Dedifferentiated amniotic fluid mesenchymal stem cell (primary cell): Measurements from ENCODE around the gene SLC22A23.
"Not testable (repeated sequence)": the region's sequence is repeated elsewhere in the genome, so short reads cannot be mapped to it uniquely, and the experiment has no call there.

Experiments used
- DNase-seq: peaks from one replicate; pipeline ENCODE4 v3.0.0-alpha.2; 2016; ENCODE audit errors: extremely low spot score

SLC22A23 gene

DNA sequence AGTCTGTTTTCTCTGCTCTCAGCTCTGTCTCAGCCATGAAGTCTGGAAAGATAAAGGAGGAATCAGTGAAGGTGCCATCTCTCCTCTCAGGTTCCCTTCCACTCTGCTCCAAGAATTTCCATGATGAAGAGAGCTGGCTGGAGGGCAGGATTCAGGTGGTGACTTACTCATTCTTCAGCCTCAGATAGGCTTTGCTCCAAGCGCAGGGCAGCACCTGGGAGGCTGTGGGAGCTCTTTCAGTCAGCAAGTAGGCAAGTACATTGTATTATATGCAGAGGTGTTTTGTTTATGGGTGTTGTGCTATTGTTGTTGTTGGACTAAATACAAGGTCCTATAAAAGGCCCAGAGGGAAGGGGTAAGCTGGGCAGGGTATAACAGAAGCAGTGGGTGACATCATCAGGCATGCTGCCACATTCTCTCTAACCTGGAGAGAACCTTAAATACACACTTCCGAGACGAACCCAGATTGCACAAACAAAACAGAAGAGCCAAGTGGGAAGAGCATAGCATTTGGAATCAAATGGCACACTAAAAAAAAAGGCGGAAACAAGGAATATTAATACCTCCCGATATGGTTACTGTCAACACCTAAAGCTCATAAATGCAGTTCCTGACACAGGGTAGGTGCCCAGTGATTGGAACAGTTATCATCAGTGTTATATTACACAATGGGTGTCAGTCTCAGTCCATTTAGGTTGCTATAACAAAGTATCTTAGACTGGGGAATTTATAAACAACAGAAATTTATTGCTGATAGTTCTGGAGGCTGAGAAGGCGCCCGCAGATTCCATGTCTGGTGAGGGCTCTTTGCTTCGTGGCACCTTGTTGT lies 212.6 kb downstream of the SLC22A23 start:
- DNase-seq = no peak

DNA sequence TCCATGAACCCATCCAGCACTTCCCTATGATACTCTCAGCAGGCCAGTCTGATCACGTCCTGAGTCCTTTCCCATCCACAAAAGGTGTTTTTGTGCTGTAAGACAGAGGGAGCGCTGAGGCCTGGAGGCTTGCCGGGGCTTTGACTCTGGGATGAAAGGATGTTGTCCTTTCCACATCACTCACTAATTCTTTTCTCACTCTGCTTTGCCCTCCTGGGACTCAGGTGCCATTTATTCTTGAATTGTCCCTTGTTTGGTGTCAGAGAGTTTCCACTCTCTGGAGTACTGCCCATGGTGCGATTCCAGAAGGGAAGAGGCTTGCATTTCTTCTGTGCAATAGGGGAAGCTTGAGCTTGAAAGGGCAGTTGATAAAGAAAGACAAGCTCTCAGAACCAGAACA lies 214.1 kb downstream of the SLC22A23 start:
- DNase-seq = no peak

DNA sequence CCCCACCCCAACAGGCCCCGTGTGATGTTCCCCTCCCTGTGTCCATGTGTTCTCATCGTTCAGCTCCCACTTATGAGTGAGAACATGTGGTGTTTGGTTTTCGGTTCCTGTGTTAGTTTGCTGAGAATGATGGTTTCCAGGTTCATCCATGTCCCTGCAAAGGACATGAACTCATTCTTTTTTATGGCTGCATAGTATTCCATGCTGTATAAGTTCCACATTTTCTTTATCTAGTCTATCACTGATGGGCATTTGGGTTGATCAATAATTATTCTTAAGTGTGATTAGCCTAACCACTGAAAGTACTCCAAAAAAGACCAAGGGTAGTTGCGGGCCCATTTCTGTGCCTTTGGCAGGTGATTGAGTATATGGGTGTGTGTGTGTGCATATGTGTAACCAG lies 215.1 kb downstream of the SLC22A23 start:
- DNase-seq = not testable (repeated sequence)

DNA sequence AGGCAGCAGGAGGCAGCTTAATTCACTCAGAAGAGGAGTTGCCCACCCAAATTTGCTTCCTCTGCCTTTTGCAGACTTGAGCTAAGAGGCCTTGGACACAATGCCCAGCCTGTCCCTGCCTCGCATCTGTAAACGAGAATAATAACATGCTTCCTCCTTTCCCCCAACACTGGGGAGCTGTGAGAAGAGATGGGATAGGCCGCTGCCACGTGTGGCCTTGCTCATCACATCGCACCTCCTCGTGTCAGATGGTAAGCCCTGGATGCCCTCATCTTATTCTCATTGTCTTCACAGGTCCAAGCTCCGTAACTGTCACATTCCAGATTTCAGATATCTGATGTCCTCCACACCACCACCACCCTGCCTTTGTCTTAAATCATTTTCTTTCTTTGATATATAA lies 216.3 kb downstream of the SLC22A23 start:
- DNase-seq = no peak

DNA sequence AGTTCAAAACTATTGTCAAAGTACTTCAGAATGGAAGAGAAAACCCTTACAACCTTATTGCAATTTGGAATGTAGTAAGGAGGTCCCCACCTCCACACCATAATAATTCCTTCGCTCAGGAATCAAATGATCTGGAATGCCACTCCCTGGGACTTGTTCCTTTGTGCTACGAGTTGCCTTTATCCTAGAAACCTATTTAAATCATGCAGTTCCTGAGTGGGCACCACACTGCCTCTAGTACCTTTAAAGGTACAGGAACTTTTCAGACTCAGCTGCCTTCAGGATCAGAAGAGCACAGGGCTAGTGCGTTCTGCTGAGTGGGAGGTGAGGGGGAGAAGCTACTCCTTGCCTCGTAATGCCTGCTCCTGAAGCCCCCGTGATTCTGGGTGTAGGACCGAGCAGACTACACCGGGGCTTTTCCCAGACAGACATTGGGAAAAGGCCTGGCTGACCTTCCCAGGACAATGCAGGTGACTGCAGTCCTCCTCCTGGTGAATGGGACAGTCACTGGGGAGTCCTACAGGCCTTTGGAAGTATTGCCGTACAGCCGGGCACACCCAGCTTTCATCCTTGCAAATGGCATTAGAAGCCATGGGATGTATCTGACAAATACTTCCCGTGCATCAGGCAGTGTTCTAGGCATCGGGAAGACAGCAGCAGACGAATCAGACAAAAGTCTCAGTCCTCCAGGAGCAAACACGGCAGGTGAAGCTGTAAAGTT lies 217.6 kb downstream of the SLC22A23 start:
- no peak for DNase-seq

DNA sequence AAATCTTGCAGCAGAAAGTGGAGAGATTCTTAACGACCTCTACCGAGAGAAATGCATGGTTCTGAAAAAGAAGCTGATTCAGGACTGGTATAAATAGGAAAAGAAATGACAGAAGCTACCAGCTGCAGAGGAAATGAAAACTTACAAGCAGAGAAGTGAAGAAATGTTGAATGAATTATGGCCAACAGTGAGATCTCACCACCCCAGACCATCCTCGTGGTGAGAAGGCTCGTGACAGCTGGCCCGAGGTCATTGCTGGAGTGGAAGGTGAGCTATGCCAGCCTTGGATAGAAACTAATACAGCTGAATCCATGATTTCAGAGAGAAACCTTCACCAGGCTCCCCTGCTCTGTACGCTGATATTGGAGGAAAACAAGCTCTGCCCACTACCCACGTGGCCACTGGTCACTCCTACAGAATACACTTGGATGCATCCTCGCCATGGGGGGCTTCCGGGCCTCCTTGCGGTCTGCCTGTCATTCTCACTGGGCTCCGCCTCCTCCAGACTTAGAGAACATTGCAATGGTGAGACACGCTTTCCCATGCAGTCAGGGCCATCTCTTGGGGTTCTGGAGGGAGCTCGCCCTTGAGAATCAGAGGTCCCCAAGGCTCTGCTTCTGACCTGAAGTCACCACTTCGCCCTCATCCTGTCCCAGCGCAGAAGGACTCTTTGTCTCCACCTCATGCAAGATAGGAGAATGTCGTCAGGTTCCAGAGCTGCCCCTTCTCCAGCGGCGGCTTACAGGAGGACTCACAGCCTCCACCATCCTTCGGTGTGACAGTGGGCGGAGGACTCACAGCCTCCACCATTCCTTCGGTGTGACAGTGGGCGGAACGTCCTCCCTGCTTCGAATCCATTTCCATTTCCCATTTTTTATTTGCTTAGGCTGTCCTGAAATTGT lies 218.8 kb downstream of the SLC22A23 start:
- DNase-seq = no peak

DNA sequence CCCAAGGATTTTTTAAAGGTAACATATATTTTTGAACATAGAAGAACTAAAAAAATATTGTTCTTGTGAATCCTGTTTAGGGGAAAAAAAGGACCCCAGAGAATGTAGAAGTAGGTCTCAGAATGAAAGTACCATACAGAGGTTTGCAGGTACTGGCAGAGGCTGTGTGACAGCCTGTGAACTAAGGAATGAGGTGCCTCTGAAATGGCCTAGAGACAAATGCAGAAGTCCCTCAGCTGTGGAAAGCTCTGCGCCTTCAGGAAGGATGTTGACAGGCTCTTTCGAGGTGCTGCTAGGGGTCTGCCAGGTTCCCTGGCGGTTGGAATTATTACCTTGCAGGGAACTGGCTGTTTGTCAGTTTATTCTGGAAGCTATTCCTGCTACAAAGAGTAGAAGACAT lies 220.8 kb downstream of the SLC22A23 start:
- no peak for DNase-seq

DNA sequence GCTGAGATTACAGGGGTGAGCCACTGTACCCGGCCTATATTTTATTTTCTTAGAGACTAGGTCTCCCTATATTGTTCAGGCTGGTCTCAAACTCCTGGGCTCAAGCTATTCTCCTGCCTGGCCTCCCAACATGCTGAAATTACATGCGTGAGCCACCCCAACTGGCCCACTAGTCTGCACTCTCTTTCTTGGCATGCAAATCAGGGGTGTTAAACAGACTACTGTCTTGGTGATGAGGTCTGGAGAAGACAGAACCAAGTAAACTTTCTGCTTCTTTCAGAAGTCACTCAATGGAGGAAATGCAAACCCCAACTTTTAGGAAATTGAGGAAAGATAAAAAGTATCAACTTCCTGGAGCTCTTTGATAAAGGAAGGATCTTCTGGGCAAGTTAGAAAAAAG lies 221.4 kb downstream of the SLC22A23 start:
- no peak for DNase-seq

DNA sequence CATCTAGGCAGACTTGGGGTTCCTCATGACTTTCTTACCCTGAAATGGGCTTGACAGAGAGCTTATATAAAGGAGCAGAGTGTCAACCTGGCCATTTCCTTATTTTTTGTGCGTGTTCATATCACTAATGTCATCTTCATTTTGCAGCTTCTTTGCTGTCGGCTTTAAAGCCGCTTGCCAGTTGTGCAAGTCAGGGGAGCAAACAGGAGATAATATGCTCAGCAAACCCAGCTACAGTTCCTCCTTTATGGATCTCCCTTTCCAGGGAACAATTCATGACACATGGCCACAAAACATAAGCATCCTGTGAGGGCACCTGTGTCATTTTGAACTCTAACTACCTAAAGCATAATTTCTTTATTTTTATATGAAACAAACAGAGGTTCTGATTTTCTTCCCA lies 222.9 kb downstream of the SLC22A23 start:
- DNase-seq = no peak

DNA sequence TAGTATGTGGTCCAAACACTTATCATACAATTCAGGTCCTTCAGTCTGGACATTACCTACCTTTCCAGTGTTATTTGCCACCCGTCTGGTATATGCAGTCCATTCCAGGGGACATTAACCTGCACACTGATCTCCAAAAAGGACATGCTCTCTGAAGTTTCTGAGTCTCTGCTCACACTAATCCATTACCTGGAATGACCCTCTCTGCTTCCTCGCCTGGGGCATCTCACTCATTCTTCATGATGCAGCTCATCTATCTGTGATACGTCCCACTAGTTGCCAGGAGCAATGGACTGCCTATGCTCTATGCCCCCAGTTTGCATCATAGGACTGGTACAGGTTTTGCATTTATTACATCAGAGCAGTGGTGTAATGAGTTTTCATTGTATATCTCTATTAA lies 223.5 kb downstream of the SLC22A23 start:
- no peak for DNase-seq

DNA sequence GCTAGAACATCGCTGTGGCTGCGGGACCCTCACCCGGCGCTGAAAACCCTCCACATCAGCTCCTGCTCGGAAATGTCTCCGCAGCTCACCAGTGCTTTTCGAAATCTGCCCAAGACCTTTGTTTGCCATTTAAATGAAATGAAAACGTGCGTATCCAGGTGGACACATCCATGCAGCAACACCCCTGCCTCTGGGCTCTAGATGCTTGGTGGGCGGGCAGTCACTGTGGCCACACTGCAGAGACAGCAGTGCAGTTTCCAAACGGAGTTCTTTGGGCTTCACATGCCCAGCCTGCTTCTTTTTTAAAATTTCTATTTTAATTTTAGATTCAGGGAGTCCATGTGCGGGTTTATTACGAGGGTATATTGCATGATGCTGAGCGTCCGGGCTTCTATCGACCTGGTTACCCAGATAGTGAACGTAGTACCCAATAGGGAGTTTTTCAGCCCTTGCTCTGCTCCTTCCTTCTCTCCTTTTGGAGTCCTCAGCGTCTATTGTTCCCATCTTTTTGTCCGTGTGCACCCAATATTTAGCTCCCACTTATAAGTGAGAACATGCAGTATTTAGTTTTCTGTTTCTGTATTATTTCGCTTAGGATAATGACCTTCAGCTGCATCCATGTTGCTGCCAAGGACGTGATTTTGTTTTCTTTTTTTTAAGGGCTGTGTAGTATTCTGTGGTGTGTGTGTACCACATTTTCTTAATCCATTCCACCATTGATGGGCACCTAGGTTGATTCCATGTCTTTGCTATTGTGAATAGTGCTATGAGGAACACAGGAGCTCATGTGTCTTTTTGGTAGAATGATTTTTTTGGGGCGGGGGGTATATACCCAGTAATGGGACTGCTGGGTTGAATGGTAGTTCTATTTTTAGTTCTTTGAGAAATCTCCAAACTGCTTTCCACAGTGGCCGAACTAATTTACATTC lies 224.6 kb downstream of the SLC22A23 start:
- DNase-seq = no peak

DNA sequence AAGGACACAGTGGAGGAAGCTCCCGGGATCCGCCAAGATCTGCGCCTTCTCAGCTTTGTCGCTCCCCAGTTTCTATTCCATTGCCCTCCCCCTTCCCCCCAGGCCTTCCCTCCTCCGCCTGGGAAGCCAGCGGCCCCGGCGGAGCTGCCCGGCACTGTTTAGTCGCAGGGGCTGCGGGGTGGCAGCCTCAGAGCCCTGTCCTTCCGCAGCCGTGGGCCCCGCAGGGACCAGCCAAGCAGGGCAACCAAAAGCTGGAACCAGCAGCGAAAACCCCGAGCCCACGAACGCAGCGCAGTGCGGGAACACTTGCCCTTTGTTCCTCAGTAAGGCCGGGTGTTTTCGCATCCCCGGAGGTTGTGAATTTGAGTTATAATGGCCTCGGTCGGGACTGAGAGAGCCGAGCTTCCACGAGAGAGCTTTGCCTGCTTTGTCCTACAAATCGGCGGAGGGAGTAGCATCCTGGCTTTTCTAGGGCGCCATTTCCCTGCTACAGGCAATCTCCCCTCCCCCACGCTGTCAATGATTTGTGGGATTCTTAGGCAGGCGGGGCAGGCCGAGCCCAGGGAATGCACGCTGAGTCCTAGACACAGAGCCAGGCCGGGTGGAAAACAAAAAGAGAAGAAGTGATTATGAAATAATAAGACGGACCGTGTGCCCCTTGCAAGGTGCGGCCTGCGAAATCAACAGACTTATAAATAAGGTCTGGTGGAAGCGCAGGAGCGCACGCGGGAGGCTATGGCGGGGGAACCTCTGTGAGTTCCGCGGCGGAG lies 225.4 kb downstream of the SLC22A23 start:
- DNase-seq = peak; percentile 80

DNA sequence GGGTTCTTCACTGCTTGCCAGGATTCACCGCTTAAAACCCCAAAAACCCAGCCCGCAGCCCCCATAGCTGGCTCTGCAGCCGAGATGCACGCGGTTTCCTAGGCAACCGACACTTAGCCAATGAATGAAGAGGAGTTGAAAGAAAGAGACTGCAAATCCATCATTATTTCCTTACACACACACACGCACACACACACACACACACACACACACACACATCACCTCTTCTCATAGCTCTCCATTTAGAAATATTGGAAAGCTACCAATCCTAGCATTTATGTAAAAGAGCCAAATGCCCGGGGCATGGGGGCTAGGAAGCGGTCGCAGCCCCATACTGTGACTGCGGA lies 226.0 kb downstream of the SLC22A23 start:
- peak; percentile 61 for DNase-seq

DNA sequence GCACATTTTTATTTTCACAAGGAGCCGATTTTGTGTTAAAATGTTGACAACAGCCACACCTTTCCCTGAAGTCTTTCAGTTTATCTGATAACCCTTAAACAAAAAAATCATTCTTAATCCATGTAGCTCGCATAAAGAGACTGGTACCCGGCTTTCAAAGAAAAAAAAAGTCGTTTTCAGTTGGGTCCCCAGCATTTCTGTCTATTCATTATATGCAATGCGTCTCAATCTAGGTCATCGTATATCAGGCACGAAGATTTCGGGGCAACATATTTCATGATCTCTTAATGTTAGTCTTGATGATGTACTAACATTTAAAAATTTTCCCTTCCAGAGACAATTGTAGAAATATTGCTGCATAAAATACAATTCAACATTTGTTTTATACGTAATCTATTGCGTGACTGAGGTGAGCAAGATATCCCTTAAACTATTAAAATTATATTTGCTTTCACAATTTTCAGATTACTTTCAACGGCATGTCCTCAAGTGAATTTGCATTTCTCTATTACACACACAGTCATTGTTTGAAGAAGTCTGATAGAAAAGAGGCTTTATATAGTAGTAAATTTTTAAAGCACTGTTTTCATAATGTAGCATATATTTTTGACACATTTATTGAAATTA lies 226.5 kb downstream of the SLC22A23 start:
- DNase-seq = no peak

DNA sequence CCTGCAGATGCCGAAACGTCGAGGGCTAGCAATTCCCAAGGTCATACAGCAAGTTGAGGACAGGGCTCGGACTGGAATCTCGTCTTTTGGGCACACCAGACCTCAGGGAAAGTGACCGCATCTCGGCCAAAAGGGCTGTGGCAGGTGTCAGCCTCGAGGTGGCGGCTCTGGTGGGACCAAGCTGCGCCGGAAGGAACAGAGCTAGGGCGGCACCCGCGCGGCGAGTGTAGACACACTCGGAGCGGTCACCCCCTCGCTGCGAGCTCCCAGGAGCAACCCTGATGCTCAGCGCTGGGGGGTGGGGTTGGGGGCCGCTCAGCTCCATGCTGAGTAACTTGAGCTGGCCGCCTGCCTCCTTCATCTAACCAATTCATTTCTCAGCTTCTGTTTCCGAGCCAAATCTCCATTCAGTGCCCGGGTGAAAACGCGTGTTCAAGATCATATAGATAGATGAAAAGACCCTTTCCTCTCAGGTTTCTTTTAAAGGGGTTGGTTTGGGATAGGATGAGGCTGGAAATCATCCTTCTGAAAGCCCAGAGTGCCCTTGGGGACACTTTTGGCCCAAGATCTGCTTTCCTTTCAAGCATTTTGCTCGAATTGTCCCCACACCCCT lies 227.2 kb downstream of the SLC22A23 start:
- no peak for DNase-seq

DNA sequence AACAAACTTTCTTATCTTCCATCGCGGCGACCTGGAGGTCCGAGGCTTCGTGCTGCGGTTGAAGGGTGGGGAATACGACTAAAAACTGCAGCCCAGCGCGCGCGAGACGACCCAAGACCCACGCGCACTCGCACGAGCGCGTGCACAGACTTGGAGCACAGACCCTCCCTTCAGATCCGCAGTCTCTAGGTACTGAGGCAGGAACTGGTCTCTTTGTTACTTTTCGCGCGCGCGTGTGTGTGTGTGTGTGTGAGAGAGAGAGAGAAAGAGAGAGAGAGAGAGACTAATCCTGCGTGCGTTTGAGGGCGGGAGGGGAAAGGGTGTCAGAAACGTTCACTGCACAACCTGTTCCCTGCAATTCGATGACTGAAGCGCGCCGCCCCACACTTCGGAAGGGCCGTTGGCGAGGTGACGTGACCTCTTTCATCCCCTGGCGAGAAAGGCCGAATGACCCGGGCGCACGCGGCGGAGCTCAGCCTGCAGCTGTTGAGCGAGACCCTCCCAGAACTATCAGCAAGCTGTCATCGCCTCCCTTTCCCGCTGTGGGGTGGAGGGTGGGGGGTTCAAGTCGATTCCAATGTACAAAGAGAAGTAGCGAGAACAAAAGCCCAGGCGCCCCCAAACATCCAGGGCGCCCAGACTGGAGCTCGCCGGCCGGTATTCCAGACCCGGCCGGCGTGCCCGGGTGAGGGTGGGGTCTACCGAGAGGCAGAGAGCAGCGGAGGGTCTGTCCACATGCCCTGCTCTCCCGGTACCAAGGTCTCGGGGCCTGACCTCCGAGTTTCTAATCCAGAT lies 227.9 kb downstream of the SLC22A23 start:
- DNase-seq = no peak

DNA sequence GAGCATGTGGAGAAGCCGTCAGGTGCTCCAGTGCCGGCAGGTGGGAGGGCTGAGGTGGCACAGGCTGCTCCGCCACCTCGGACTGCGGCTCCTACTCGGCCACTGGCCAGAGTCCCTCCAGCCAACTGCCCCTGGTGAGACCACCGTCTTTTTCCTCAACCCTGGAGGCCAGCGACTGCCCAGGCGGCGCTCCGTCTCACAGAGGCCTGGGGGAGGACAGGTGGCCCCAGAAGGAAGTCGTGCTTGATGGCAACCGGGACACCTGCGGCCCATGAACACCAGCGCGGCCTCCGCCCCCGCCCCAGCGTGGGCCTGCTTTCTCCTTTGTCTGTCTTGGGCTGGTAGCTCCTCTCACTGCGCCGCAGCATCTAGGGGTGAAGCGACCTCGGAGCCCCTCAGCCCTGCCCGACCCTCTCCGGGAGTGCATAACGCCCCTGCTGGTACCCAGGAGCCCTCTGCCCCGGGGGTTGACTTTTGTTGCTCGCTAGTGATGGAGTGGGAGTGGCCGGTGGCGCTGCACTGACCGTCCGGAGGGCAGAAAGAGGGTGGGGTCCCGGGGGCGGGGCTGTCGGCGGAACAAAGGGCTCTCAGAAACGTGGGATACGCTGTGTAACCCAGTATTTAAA lies 228.7 kb downstream of the SLC22A23 start:
- no peak for DNase-seq

DNA sequence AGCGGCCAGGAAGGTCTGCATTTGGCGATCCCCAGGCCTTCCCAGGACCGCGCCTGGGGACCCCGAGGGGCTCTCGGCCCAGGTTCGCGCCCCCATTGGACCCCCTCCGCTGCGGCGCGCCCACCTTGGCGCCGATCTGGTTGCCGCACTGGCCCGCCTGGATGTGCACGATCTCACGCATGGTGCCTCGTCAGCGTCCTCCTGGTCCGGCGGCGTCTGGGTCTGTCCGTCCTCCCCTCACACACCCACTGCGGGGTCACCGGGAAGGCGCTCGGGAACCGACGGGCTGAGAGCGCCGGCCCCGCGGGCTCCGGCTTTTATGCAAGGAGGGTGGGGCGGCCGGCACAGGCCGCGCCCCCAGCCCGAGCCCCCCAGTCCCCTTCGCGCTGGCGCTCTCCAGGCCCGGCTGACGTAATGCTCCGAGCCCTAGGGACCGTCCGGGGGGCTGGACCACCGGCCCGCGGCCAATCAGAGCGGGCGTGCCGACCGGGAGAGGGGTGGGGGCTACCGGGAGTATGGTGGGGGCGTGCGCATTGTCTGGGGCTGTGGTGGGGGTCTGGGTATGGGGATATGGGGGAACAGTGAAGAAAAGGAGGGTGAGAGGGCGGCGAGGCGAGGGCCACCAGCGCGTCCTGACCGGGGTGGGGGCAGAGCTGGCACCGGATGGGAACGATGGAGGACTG lies 229.3 kb downstream of the SLC22A23 start, which contains the start of gene TUBB2B:
TSS of gene TUBB2B (minus strand) at position 291 of the 683 bp plus-strand sequence. CDS start at position 181, 110 bp downstream.
- no peak for DNase-seq
